Uterus (tissue), 4 donors: ENCODE measurements around the gene BAZ2A. TPM values are rescaled to one million over a fixed set of nuclear protein-coding genes. Genes with fewer than 3 reads are reported as not detected.

Source experiments
- DNase-seq, 2 donors: peaks; one replicate each; pipeline ENCODE4 v3.0.0-alpha.2; 2019 to 2020
- H3K27ac ChIP-seq, 2 donors: fragments of 200-600 bp; sonication (generic); 1 replicate in 1 of 2; 2 replicates in 1 of 2; pipeline ENCODE4 v1.5.1; 2016 to 2018
- H3K27me3 ChIP-seq, 2 donors: fragments of 200-600 bp; sonication (generic); one replicate each; pipeline ENCODE4 v1.5.1; 2018 to 2019; ENCODE audit warnings: control low read depth in 1 of 2
- H3K36me3 ChIP-seq, 2 donors: fragments of 200-600 bp; sonication (generic); one replicate each; pipeline ENCODE4 v1.5.1; 2019; ENCODE audit warnings: control low read depth in 1 of 2
- H3K4me1 ChIP-seq, 2 donors: fragments of 200-600 bp; sonication (generic); one replicate each; pipeline ENCODE4 v1.5.1; 2018 to 2019; ENCODE audit warnings: control low read depth in 1 of 2
- H3K4me3 ChIP-seq, 2 donors: fragments of 200-600 bp; sonication (generic); 1 replicate in 1 of 2; 2 replicates in 1 of 2; pipeline ENCODE4 v1.5.1; 2018 to 2019; ENCODE audit warnings: mild to moderate bottlenecking in 1 of 2
- H3K9me3 ChIP-seq, 2 donors: fragments of 200-600 bp; sonication (generic); one replicate each; pipeline ENCODE4 v1.5.1; 2019; ENCODE audit warnings: control low read depth in 1 of 2
- POLR2A ChIP-seq, 2 donors: fragments of 450-650 bp; IDR thresholded peaks; one replicate each; pipeline ENCODE4 v1.6.1; 2016; ENCODE audit warnings: antibody characterized with exemption in 2 of 2, mild to moderate bottlenecking in 1 of 2, moderate library complexity in 1 of 2
- intact Hi-C: fragments of 100-400 bp; cut with DNase I; formaldehyde crosslinking; loops from one replicate; pipeline ENCODE4 v1.15.1; 2023; ENCODE audit warnings: low total_unique reads
- total RNA-seq, 4 donors: library from RNA; depleted of rRNA in 3 of 4; stranded (reverse); fragments of >200 nt in 3 of 4; gene quantifications; one replicate each; pipeline versions ENCODE4 v1.1.0 to v1.2.4, GENCODE V29; 2014 to 2023
- TF ChIP-seq, protein P1 (sequence below), 4 experiments: fragments of 200-600 bp in 2 of 4; fragments of 450-650 bp in 2 of 4; sonication (generic) in 2 of 4; IDR thresholded peaks; one replicate each; pipeline ENCODE4 v1.5.1; 2016 to 2019; ENCODE audit warnings: antibody characterized with exemption in 4 of 4, mild to moderate bottlenecking in 2 of 4, moderate library complexity in 1 of 4
- donor health status: DM: yes; HTN: yes; CAD: no.

The BAZ2A gene
- total RNA-seq, 4 donors from 2014 or later, result 25.1 to 136 (median 28.9) TPM

DNA sequence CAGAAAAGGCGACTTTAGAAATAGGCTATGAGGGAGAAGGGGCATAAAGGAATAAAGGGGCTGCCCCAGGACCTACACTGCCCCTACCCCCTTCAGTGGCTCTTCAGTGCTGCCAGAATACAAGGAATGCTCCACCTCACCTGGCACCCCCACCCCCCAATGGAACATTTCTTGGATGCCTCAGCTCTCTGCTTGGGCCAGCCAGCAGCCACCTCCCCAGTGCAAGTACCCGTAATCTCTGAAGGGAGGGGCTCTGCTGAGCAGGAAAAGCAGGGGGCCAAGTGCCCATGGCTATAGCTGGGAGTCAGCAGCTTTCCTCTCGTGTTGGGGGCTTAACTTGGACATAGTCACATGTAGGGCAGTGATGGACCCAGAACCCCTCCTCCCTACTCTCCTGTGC is 33.3 kb downstream of the BAZ2A start:
- no peak overlapping the region for H3K27ac ChIP-seq
- intact Hi-C loops, result no loop called here

DNA sequence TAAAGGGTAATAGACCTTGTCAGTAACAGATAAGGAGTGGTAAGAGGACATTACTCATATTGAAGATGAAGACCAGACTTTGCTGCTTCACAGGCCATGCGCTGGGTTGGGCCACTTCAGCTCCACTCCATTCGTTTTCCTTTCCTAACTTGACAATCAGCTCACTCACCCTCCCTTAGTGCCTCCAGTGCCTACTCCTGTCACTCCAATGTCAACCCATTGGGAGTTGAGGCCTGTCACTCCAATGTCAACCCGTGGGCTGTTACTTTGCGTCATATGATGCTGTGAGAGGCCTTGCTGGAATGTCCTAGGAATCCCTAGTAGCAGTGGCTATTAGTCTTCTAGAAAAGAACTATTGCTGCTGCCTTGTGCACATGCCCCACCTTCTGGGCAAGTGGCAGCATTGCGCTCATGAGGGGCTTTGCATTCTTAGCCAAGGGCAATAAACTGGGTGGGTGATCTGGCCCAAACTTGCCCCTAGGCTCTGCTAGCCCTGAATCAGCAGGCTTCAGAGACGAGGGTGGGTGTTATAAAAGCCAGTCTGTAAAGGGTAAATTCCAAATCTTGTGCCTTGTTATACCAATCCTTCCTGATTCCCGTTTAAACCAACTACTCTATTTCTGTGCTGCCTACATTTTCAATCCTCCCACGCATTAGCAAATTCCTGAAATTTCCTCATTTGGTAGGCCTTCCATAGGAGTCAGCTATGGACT is 36.1 kb downstream of the BAZ2A start:
- H3K4me1 ChIP-seq, result no peaks in the 10 kb centered on the region
- DNase-seq, result peak; percentile 32 to 36
- intact Hi-C loops, result no loop called here
- H3K27ac ChIP-seq, result peak overlapping the region; percentile 48 to 58
- H3K27me3 ChIP-seq, result no peaks in the 10 kb centered on the region
- no peak for TF ChIP-seq POLR2A (IDR thresholded peaks at IDR 0.05)
- TF ChIP-seq, protein P1, sequence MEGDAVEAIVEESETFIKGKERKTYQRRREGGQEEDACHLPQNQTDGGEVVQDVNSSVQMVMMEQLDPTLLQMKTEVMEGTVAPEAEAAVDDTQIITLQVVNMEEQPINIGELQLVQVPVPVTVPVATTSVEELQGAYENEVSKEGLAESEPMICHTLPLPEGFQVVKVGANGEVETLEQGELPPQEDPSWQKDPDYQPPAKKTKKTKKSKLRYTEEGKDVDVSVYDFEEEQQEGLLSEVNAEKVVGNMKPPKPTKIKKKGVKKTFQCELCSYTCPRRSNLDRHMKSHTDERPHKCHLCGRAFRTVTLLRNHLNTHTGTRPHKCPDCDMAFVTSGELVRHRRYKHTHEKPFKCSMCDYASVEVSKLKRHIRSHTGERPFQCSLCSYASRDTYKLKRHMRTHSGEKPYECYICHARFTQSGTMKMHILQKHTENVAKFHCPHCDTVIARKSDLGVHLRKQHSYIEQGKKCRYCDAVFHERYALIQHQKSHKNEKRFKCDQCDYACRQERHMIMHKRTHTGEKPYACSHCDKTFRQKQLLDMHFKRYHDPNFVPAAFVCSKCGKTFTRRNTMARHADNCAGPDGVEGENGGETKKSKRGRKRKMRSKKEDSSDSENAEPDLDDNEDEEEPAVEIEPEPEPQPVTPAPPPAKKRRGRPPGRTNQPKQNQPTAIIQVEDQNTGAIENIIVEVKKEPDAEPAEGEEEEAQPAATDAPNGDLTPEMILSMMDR (IDR thresholded peaks at IDR 0.05), result peak; percentile 63 to 73 (median 64)
- no peaks in the 10 kb centered on the region for H3K9me3 ChIP-seq
- no peak overlapping the region for H3K4me3 ChIP-seq
- no peaks in the 10 kb centered on the region for H3K36me3 ChIP-seq

More for the DNA sequence above, 33.3 kb downstream of the BAZ2A start:
- Histone ChIP-seq H3K36me3 (no peaks in the 10 kb centered on the region), H3K9me3 (no peaks in the 10 kb centered on the region), H3K27me3 (no peaks in the 10 kb centered on the region), H3K4me1 (no peaks in the 10 kb centered on the region), H3K4me3 (no peak overlapping the region)
- TF ChIP-seq, protein P1 (IDR thresholded peaks at IDR 0.05), result no peak
- TF ChIP-seq POLR2A (IDR thresholded peaks at IDR 0.05), result no peak
- DNase-seq, result no peak

DNA sequence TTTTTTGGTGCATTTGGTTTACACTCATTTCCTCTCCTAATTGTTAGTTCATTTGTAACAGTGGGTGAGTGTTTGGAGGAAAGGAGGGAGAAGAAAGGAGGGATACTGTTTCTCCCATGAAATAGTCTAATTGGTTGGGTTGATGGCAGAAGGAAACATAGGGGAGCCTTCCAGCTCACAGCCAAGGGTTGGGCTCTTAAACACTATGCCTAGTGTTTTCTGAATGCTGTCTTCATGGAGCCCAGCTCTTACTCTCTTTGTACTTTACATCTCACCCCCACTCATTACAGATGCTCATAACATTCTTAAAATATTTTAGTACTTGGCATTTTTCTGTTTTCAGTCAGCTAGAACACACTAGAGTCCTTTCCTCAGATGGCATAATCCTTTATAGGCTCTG is 38.2 kb downstream of the BAZ2A start:
- TF ChIP-seq, protein P1 (IDR thresholded peaks at IDR 0.05), result no peak
- TF ChIP-seq POLR2A (IDR thresholded peaks at IDR 0.05), result no peak
- H3K36me3 ChIP-seq, result no peaks in the 10 kb centered on the region
- DNase-seq, result no peak
- no peaks in the 10 kb centered on the region for H3K4me1 ChIP-seq
- intact Hi-C loops, result no loop called here
- no peaks in the 10 kb centered on the region for H3K27me3 ChIP-seq
- no peaks in the 10 kb centered on the region for H3K9me3 ChIP-seq
- no peak overlapping the region for H3K27ac ChIP-seq
- no peak overlapping the region for H3K4me3 ChIP-seq

DNA sequence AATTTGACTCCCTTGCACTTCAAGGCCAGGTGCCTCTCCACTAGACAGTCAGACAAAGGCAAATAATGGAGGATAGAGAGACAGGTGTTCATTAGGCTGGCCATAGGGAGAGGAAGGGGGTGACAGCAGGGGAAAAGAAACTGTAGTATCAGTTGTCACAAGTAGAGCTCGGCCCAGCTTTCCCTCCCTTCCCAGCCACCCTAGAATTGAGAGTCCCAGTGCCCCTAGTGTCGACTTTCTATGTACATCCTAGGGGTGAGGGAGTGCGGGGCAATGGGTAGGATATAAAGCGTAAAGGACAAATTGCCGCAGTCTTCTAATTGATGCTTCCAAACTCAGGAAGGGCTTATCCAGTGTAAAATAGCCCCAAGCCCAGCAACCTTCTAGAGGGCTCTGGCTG is 39.0 kb downstream of the BAZ2A start:
- no peak overlapping the region for H3K27ac ChIP-seq
- DNase-seq, result no peak
- intact Hi-C loops, result no loop called here
- H3K4me3 ChIP-seq, result no peak overlapping the region
- TF ChIP-seq, protein P1 (IDR thresholded peaks at IDR 0.05), result no peak
- TF ChIP-seq POLR2A (IDR thresholded peaks at IDR 0.05), result no peak
- H3K27me3 ChIP-seq, result no peaks in the 10 kb centered on the region
- no peaks in the 10 kb centered on the region for H3K9me3 ChIP-seq
- H3K4me1 ChIP-seq, result no peaks in the 10 kb centered on the region
- no peaks in the 10 kb centered on the region for H3K36me3 ChIP-seq

DNA sequence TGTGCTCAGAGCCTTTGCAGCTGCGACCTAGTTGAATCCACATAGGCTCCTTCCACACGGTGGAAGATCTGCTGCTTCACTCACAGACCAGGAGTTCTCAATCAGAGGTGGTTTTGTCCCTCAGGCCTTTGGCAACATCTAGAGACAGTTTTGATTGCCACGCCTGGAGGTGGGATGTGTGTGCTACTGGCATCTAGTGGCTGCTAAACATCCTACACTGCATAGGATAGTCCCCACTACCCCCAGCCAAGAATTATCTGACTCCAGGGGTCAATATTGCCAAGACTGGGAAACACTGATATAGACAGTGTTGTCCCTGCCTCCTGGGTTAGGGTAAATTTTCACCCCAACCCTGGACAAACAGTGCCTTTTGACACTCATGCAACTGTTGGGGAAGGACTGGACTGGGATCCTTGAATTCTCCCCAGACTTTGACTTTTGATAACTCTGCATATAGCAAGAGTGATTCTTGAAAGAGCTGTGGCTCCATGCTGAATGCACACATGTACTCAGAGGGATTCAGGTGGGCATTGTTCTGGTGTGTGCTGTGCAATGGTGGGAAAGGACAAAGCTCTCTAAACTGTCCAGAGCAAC is 39.8 kb downstream of the BAZ2A start:
- Histone ChIP-seq H3K4me3 (no peak overlapping the region), H3K27me3 (no peaks in the 10 kb centered on the region), H3K36me3 (no peaks in the 10 kb centered on the region), H3K27ac (no peak overlapping the region), H3K9me3 (no peaks in the 10 kb centered on the region), H3K4me1 (no peaks in the 10 kb centered on the region)
- TF ChIP-seq, protein P1 (IDR thresholded peaks at IDR 0.05), result no peak
- TF ChIP-seq POLR2A (IDR thresholded peaks at IDR 0.05), result no peak
- intact Hi-C loops, result no loop called here
- DNase-seq, result no peak
